ENCODE measurements around the gene PDS5B. TPM values are rescaled to one million over a fixed set of nuclear protein-coding genes. Genes with fewer than 3 reads are reported as not detected.
"Not testable (repeated sequence)": the region's sequence is repeated elsewhere in the genome, so short reads cannot be mapped to it uniquely, and the experiment has no call there.

Gene PDS5B
- total and polyA plus RNA-seq, 9 of the 15 experiments (the other 6 are each of a cell fraction or from before 2014, with no cell fraction given) = 6.2 to 23.7 (median 13.1) TPM

- ChIA-PET CTCF (ENCODE audit: low intra/inter-chr PET ratio) (no interaction called here), POLR2A (interaction anchor here (2.2 kb wide), 1 partner anchor 8 kb away, joined by 4 read pairs; no protein-coding TSS in a partner anchor)
- Histone ChIP-seq H3K4me2 (ENCODE audit: insufficient read depth, low read length) (no peak overlapping the region), H3K9me1 (ENCODE audit: control insufficient read depth, insufficient read depth, low read length) (no peaks in the 10 kb centered on the region), H3K4me3 (no peak overlapping the region), H3K9me3 (replicated peaks; ENCODE audit: control insufficient read depth, insufficient read depth, low read depth, low read length) (no peaks in the 10 kb centered on the region), H3K79me2 (ENCODE audit: control insufficient read depth, insufficient read depth, low read length) (peaks cover 3% of the 10 kb centered on the region; the same call in 1 of the 3 replicates), H3K27ac (ENCODE audit: extremely low read depth, low read depth, low read length) (no peak overlapping the region), H3K9ac (ENCODE audit: insufficient read depth in 1 of 2, low read depth in 2 of 2, low read length in 2 of 2) (no peak overlapping the region), H3K4me1 (replicated peaks in 1 of 2; ENCODE audit: control insufficient read depth in 2 of 2, insufficient read depth in 2 of 2, low read length in 2 of 2) (peaks cover 0 to 2% of the 10 kb centered on the region in 2 experiments; a peak in 1 of 5 replicates), H3K27me3 (ENCODE audit: control insufficient read depth in 2 of 2, insufficient read depth in 2 of 2, low read length in 2 of 2) (no peaks in the 10 kb centered on the region), H2AFZ (ENCODE audit: low read depth, low read length) (no peak overlapping the region), H4K20me1 (replicated peaks; ENCODE audit: control insufficient read depth, insufficient read depth, low read length) (no peaks in the 10 kb centered on the region), H3K36me3 (ENCODE audit: control insufficient read depth, insufficient read depth, low read length) (no peaks in the 10 kb centered on the region; the same call in 2 of the 3 replicates)
- DNase-seq (ENCODE audit: extremely low read depth in 1 of 4, low spot score in 3 of 4) = no peak
- no TSS peak for BruUV-seq (replicated peaks)
- intact Hi-C loops (cut with micrococcal nuclease) = no loop called here
- in situ Hi-C loops (cut with MboI) = no loop called here
- no peak for ATAC-seq
- FAIRE-seq = no peak
- WGBS (ENCODE audit: insufficient coverage, low coverage, missing lambda C conversion rate) = 43% methylated on average over 3 of the region's 3 CpGs
- TF ChIP-seq ZNF511 (CRISPR knock-in tag; IDR thresholded peaks at IDR 0.05) (no peak), ZNF717 (CRISPR knock-in tag; IDR thresholded peaks at IDR 0.05) (no peak), CBFA2T3 (IDR thresholded peaks at IDR 0.05) (peak; percentile 16; the same call in 1 of the 2 replicates)
Observed at GRCh38 chr13:32728327-32728726, 142.1 kb downstream of the PDS5B start.

- H3K27me3 ChIP-seq (ENCODE audit: control insufficient read depth in 2 of 2, insufficient read depth in 2 of 2, low read length in 2 of 2); POLR2A ChIA-PET; H3K9me1 ChIP-seq (ENCODE audit: control insufficient read depth, insufficient read depth, low read length); ATAC-seq; H3K79me2 ChIP-seq (ENCODE audit: control insufficient read depth, insufficient read depth, low read length); in situ Hi-C loops (cut with MboI); H2AFZ ChIP-seq (ENCODE audit: low read depth, low read length); FAIRE-seq; CTCF ChIA-PET (ENCODE audit: low intra/inter-chr PET ratio); H3K4me1 ChIP-seq (replicated peaks in 1 of 2; ENCODE audit: control insufficient read depth in 2 of 2, insufficient read depth in 2 of 2, low read length in 2 of 2); BruUV-seq (replicated peaks); DNase-seq (ENCODE audit: extremely low read depth in 1 of 4, low spot score in 3 of 4); H3K4me2 ChIP-seq (ENCODE audit: insufficient read depth, low read length); H3K27ac ChIP-seq (ENCODE audit: extremely low read depth, low read depth, low read length); intact Hi-C loops (cut with micrococcal nuclease); H3K4me3 ChIP-seq; H3K36me3 ChIP-seq (ENCODE audit: control insufficient read depth, insufficient read depth, low read length); H3K9ac ChIP-seq (ENCODE audit: insufficient read depth in 1 of 2, low read depth in 2 of 2, low read length in 2 of 2); H3K9me3 ChIP-seq (replicated peaks; ENCODE audit: control insufficient read depth, insufficient read depth, low read depth, low read length); H4K20me1 ChIP-seq (replicated peaks; ENCODE audit: control insufficient read depth, insufficient read depth, low read length): not testable (repeated sequence)
- 0 out of 2 replicates have a peak, but pooled peaks have one; percentile 17 for TF ChIP-seq NFIC (IDR thresholded peaks at IDR 0.05)
Observed at GRCh38 chr13:32729097-32729496, 142.8 kb downstream of the PDS5B start.
